Eye (tissue), 1 donor: ENCODE measurements around the gene CENPP.
"Not testable (repeated sequence)": the region's sequence is repeated elsewhere in the genome, so short reads cannot be mapped to it uniquely, and the experiment has no call there.

ENCODE experiments used
- DNase-seq: peaks from one replicate; pipeline ENCODE4 v3.0.0-alpha.2; 2015

The CENPP gene

GRCh38 chr9:92384375-92384774 lies 58.6 kb downstream of the CENPP start:
- DNase-seq = no peak

GRCh38 chr9:92385001-92385400 lies 59.2 kb downstream of the CENPP start:
- no peak for DNase-seq

- no peak for DNase-seq
Measured at GRCh38 chr9:92385477-92385876, 59.7 kb downstream of the CENPP start.

- no peak for DNase-seq
Measured at GRCh38 chr9:92385953-92386352, 60.2 kb downstream of the CENPP start.

GRCh38 chr9:92392690-92393089 lies 66.9 kb downstream of the CENPP start:
- DNase-seq = no peak

GRCh38 chr9:92393686-92394085 lies 67.9 kb downstream of the CENPP start:
- no peak for DNase-seq

GRCh38 chr9:92395617-92396016 lies 69.9 kb downstream of the CENPP start:
- no peak for DNase-seq

GRCh38 chr9:92397853-92398252 lies 72.1 kb downstream of the CENPP start:
- DNase-seq = no peak

- no peak for DNase-seq
Measured at GRCh38 chr9:92402360-92402759, 76.6 kb downstream of the CENPP start.

- no peak for DNase-seq
Measured at GRCh38 chr9:92402826-92403745, 77.3 kb downstream of the CENPP start.

GRCh38 chr9:92404042-92404836 lies 78.5 kb downstream of the CENPP start, which contains the start of gene OGN:
OGN (minus strand) TSS chr9:92404578; CDS start chr9:92403407, 1,171 bp downstream.
- peak; percentile 63 for DNase-seq

GRCh38 chr9:92405818-92406217 lies 80.1 kb downstream of the CENPP start:
- DNase-seq = no peak

GRCh38 chr9:92406477-92406876 lies 80.7 kb downstream of the CENPP start:
- DNase-seq = no peak

GRCh38 chr9:92407818-92408217 lies 82.1 kb downstream of the CENPP start:
- DNase-seq = no peak

GRCh38 chr9:92408747-92409478 lies 83.2 kb downstream of the CENPP start:
- no peak for DNase-seq

GRCh38 chr9:92411157-92411556 lies 85.4 kb downstream of the CENPP start:
- DNase-seq = not testable (repeated sequence)

- no peak for DNase-seq
Measured at GRCh38 chr9:92414566-92414965, 88.8 kb downstream of the CENPP start.

GRCh38 chr9:92422611-92423338 lies 97.0 kb downstream of the CENPP start:
- no peak for DNase-seq

GRCh38 chr9:92423612-92424011 lies 97.9 kb downstream of the CENPP start:
- no peak for DNase-seq

- DNase-seq = no peak
Measured at GRCh38 chr9:92424340-92424739, 98.6 kb downstream of the CENPP start, which contains the start of gene OMD. OMD (minus strand) TSS chr9:92424471; CDS start chr9:92417558, 6,913 bp downstream.

- DNase-seq = peak; percentile 75
Measured at GRCh38 chr9:92425474-92425873, 99.7 kb downstream of the CENPP start.

GRCh38 chr9:92426501-92427145 lies 100.9 kb downstream of the CENPP start:
- no peak for DNase-seq
